ENCODE results near the gene SCP2D1. TPM values are rescaled to one million over a fixed set of nuclear protein-coding genes. Genes with fewer than 3 reads are reported as not detected.

The SCP2D1 gene
- polyA plus RNA-seq, 1 donor = not detected

DNA sequence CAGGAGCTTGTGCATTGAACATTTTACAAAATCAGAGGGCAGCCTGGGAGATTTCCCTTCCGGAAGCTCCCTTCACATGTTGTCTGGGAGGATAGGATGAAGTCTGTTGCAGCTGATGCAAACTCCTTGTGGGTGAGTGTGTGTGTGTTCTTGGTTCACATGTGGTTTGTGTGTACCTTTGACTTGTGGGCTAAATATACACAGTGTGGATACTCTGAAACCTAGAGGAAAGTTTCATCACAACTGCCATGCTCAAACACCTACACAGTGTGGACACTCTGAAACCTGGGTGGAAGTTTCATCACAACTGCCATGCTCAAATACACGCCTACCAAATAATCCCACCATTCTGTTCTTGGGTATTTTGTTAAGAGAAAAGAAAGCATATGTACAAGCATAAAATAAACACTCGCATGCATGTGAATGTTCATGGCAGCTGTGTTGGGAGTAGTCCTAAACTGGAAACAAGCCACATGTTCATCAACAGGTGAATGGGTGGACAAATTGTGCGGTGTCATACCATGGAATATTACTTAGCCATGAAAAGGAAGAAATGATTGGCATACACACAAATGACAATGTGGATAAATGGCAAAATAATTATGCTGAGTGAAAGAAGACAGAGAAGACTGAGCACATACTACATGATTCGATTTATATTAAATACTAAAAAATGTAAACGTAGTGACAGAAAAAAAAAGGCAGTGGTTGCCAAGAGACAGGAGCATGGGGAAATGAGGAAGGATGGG is 1.8 kb downstream of the SCP2D1 start:
- DNase-seq = no peak

DNA sequence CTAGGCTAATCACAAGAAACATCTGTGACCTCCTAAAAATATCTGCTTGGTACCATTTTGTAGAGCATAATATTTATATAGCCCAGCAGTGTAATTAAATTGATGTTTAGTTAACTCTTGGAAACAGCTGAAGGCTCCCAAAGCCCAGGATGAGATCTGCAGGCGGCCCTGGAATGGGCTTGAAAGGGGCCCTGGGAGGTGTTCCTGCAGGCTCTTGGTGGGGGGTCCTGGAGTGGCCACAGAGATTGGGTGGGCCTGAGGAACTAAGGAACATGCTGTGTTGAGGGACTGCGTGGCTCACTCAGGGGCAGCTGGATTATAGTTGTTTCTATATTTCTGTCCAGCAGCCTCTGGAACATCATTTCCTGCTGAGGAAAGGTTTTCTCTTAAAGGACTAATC is 9.2 kb downstream of the SCP2D1 start:
- DNase-seq = no peak

DNA sequence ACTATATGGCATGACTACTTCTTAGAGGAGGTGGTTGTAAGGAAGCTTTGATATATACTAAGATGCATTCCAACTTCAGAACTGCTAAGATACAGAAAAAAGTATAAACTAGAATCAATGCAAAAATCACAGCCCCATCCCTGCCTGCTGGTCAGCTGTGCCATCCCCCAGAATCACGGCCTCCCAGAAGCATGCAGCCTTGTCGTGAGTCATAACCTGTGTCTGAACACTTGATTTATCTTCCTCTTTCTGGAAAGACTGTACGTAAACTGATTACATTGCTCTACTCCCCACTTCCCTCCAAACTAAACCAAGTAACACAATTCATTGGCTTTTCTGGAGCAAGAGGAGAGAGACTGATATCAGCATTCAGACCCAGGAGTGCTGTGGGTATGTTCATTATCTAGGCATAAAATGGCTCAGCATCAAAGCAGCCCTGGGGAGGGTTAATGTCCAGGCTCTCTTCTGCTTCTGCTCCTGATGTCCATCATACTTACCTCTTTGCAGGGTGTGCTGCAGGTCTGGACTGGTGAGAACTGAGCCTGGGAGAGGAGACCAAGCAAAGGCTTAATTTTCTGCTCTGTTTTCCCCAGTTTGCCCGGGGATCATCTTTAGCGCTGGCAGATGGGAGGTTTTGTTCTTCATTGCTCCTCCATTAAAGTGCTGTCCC is 18.4 kb downstream of the SCP2D1 start:
- no peak for DNase-seq

DNA sequence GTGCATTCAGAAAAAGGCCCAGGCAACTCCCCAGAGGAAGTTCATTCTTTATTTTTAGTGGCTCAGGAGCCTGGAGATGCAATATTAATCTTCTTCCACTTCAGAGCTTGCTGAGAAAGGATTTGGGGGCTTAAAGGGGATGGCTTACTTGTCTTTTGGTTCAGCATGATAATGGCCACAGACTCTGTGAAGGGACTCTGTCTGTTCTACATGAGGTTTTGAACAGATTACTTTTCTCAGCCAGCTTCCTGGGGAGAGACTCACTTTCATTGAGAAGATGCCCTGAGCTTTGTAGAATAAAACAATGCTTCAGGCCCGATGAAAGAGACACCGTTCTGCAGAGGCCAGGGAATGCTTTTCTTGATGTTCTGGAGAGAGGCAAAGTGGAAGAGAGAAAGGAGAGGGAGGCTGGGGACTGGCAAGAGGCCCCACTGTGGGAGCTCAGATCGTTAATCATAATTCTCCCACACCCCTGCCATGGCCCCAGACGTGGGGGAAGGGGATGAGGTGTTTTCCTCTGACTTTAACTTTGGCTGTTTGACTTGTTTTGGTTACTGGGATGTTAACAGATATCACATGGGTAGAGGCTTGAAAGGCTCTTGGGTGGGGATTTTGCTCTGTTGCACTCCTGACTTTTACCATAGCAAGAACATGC is 19.1 kb downstream of the SCP2D1 start:
- no peak for DNase-seq

DNA sequence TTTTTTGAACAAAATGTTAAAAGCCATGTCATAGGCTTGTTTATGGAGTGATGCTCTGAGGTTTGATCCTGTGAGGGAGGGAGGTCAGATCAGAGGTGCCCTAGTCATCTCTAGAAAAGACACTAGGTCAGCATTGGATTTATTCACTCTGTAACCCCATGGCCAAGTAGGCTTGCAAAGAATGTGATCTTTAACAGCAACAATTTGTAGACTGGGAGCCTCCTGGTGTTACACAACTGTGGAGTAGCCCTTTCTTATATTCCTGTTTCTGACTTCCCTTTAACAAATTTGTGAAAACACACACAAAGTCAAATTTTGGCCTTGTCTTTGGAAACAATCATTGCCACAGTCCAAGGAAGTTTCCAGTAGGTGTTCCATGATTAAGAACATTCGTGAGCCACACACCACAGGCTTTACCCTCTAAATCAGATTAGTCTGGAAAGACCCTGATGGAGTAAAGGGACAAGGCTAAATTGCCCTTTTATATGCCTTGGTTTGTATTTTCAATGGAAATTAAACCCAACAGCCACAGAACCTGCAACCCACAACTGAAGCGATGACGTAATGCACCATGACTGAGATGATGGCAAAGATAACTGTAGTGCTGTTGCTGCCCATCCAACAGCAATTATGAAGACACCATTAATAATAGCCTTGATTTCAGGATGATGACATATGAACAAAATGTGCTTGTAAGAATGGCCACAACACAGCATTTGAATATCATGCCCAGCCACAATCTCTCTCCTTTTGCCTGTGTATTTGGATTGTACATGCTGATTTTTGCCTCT is 22.1 kb downstream of the SCP2D1 start:
- DNase-seq = no peak

DNA sequence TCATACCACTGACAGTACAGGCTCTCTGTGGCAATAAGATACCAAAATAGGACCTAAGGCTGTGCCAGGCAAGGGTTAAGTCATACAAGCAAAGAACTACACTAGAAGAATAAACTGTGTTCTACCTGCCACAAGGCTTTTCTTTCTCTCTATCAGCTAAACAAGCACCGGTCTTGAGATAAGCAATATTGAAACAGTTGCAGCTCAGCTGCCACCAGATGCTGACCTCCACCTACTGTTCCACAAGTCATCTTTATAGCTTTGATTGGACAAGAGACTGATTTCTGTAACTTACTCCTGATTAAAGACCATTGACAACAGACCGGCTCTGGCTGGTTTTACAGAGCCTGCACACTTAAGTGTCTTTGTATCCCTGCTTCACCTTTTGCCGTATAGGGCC is 24.1 kb downstream of the SCP2D1 start:
- no peak for DNase-seq

DNA sequence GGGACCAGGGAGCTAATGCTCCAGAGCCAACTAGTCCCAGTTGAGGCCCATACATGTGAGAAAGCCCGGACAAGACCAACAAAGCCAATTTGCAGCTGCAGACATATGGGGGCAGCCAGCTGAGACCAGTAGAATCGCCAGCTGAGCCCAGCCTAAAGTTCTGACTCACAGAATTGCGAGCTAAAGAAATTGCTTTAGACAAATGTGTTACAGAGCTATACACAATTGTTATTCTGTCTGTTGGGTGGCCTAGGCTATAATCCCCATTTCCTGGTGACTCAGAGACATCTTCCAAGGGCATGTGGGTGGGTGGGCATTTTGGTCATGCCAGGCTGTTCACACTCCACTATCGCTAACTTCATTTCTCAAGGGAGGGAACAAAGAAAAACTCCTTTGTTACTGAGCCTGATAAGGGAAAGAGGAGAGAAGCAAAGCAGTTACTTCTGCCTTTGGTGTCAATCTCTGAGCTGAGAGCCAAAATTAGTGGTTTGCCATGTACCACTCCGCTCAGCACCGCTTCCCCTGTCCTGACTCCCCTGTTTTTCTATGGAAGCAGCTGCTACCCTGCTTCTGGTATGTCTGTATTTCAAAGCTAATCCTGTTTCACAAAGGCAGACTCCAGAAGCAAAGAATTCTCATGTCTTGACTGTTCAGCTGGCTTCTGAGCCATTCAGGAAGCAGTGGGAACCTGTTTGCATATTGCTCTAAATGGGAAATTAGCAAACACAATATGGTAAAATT is 26.1 kb downstream of the SCP2D1 start:
- DNase-seq = no peak

DNA sequence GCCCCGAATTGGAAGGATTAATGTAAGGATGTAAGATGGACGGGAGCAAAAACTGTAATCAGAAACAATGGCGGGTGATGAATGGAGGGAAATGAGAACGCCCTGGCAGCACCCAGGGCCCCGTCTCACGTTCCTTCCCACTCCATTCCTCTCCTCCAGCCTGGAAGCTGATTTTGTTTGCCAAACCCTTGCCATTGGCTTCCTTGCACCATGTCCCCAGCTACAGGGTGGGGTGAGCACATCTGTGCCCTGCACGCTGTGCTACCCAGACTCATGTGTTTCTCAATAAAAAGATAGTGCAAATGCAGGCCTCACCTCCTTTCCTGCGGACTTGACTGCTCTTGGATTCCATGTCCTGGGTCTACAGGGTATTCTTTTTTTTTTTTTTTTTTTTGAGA is 26.7 kb downstream of the SCP2D1 start:
- no peak for DNase-seq

DNA sequence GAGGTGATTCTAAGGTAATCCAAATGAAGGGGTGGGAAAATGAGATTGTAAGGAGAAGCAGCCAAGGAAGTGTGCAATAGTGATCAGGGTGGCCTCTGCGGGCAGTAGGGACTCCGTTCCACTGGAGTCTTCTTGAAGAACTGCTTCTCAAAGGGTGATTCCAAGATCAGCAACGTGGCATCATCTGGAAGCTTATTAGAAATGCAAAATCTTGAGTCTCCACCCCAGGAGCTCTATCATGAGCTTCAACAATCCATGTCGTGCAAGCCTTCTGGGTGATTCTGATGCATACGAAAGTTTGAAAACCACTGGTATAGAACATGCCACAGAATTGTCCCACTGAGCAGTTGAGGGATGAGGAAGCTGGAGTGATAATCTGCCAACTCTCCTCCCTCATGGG is 31.4 kb downstream of the SCP2D1 start:
- DNase-seq = no peak

DNA sequence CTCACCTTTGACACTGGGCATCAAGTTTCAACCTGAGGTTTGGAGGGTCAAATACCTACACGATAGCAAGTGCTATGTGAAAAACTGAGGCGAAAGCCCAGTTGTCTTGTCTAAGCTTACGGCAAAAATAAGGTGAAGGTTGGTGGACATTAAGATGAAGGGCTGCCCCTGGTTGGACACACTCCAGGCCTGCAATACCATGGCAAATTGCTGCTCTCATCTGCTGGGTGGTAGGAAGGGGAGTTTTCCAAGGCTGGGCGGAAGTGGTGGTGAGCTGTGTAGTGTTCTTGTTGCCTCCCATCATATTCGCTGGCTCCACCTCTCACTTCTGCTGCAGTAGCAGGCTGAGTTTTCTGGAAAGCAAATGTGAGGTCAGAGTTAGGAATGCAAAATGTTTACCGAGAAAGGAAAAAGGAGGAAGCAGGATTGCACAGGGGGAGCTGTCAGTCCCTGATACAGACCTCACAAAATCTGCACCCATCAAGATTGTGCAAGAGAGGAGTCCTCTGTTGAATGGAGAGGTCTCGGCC is 33.7 kb downstream of the SCP2D1 start:
- DNase-seq = no peak

DNA sequence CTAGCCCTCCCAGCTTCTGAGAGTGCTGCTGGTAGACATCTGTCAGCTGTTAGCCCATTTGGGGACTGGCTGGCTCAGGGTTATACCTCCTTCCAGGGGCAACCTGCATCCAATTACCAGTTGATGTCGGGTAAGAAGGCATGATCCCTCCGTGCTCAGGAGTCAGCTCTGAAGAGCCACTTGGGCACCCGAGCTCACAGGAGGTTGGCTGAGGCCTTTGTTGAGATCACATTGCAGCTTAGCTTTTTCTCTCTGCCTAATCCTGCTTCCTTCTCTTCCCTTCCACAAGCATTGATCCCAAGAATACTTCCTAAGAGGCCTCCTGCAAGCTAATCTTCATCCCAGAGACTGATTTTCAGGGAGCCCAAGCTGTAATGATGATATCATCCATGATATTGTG is 35.5 kb downstream of the SCP2D1 start:
- no peak for DNase-seq

DNA sequence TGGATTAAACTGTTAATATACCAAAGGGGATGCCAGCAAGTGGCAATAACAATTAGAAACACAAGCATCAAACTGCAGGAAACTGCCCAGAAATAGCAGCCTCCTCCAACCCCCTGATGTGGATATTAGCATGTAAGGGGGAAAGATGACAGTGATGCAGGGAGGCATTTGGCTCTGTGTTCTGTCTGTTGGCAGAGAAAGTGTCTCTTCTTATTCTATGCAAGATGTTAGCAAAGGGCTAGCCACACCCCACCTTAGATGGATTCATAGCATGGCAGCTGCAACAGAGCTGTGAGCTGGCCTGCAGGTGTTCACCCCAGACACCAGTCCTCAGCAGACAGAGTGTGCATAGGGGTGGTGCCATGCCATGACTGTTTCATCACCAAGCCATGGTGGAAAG is 38.0 kb downstream of the SCP2D1 start:
- DNase-seq = no peak

DNA sequence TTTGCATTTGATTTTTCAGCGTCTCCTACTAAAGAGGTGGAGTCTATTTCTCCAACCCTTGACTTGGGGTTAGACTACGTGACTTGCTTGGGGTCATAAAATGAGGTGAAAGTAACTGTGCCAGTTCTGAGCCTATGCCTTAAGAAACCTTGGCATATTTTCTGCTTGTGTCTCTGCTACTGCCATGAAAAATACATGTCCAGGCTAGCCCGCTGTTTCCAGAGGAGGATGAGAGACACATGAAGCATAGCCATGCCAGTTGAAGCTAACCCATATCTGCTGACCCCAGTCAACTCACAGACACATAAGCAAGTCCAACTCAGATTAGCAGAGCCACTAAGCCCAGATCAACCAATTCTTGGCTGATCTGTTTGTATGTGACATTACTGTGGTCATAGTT is 38.7 kb downstream of the SCP2D1 start:
- DNase-seq = no peak

DNA sequence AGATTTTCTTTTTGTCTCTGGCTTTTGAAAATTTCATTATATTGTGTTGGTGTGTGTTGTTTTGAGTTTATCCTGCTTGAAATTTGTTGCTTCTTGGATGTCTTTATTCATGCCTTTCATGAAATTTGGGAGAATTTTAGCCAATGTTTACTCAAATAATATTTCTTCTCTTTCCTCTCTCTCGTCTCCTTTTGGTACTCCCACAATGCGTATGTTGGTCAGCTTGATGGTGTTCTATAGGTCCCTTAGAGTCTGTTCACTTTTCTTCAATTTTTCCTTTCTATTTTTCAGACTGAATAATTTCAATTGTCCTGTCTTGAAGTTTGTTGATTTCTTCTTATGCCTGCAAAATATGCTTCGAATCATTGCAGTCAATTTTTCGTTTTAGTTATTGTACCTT is 39.6 kb downstream of the SCP2D1 start:
- DNase-seq = no peak

DNA sequence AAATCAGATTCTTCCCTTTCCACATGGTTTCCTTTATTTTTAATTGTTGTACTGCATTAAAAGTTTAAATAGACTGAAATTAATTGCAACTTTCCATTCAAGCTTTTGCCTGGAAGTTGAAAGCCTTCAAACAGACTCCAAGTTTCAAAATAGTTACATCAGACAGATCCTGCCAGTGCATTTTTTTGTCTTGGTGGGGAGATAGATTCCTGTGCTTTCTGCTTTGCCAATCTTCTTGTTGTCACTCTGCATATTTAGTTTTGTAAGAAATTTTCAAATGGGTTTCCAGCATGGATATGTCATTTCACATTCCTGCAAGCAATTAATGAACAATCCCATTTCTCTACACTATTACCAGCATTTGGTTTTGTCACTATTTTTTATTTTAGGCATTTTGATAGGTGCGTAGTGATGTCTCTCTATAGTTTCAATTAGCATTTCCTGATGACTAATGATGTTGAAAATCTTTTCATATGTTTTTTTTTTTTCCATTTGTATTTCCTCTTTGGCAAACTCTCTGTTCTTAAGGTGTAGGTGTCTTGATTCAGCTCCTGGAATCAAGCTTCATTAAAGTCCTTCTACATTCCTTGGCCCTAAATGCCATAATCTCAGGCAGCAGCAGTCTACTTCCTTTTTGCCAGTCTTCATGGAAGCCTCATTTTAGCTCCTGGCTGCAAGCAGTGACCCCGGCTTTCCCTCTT is 40.5 kb downstream of the SCP2D1 start:
- no peak for DNase-seq

DNA sequence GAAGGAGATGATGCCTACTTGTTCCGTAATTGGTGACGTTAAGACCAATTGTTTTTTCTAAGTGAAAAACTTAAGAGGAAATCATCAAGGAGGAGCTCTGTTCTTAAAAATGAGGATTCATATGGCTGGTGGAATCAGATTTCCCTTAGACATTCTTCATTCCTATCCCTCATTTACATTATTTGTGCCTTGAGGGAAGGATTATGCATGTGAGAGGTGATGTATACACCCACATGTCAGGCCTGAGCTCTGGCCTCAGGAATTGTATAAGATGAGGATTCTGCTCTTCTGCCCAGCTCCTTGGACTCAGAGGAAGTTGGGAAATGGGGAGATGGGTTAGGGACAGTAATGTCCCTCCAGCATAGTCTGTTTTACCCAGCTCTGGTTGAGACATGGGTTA is 42.3 kb downstream of the SCP2D1 start:
- no peak for DNase-seq

DNA sequence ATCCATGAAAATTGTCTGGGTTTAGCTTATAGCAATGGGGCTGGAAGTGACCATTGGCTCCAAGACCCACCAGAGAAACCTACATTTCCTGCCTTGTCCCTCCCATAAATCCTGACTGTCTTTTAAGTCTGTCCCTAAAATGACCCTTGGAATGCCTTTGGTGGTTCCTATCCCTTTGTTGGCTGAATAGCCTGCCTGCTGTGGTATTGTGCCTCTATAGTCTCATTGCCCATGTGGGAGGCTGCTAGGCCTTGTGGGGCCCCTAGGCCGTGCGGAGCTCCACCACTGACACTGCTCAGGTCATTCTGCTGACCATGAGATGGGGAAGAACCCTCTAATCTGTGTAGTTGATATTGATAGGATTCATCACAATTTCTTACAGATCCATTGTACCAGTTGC is 43.3 kb downstream of the SCP2D1 start:
- DNase-seq = no peak

DNA sequence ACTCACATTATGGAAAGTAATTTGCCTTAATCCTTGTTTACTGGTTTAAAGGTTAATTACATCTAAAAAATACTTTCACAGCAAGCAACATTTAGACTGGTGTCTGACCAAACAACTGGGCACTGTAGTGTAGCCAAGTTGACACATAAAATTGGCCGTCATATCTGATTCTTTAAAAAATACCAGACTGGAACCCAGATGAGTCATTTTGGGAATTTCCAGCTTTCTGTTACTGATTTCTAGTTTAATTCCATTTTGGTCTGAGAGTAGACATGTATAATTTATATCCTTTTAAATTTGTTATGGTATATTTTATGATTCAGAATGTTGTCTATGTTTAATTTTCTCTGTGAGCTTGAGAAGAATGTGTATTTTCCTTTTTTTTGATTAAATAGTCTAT is 44.1 kb downstream of the SCP2D1 start:
- DNase-seq = no peak

DNA sequence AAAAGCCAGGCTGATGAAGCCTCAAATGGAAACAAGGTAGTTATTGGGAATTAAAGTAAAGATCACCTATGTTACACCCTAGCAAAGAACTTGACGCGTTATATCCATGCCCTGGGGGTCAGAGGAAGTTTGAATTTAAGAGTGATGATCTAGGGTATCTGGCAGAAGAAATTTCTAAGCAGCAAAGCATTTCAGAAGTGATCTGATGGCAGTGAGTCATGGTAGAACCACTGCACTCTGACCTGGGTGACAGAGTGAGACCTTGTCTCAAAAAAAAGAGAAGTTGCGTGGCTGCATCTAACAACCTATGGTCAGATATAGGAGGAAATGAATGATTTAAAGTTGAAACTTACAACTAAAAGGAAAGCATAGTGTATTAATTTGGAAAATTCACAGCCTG is 45.2 kb downstream of the SCP2D1 start:
- DNase-seq = no peak

All from hindlimb muscle (tissue), 1 donor.